A549 (cell line): ENCODE data around the gene TAT.

Experiments used
- JUN ChIP-seq, 2 experiments: fragments of >200 bp; sonication (Bioruptor Twin); formaldehyde crosslinking; IDR thresholded peaks; 2 replicates in 1 of 2; 3 replicates in 1 of 2; pipeline ENCODE4 v1.6.1; 2016 to 2017
- MAFK ChIP-seq: fragments of 450-650 bp; IDR thresholded peaks from 2 replicates; pipeline ENCODE4 v1.6.1; 2014; ENCODE audit not compliant: partially characterized antibody
- MYC ChIP-seq: IDR thresholded peaks from 2 replicates; pipeline ENCODE4 v1.6.1; 2012; ENCODE audit warnings: mild to moderate bottlenecking, inconsistent platforms, low read length, improper control_type of control experiment, borderline replicate concordance
- NPAS2 ChIP-seq: fragments of 250-450 bp; sonication (Bioruptor Pico); IDR thresholded peaks from 2 replicates; pipeline ENCODE4 v1.8.0; 2022; ENCODE audit warnings: mild to moderate bottlenecking, moderate library complexity, borderline replicate concordance
- NR3C1 ChIP-seq: fragments of >200 bp; sonication (Bioruptor Twin); formaldehyde crosslinking; IDR thresholded peaks from 3 replicates; pipeline ENCODE4 v1.6.1; 2017
- POLR2A ChIP-seq: IDR thresholded peaks from 2 replicates; pipeline ENCODE4 v1.6.1; 2012; ENCODE audit warnings: mild to moderate bottlenecking, low read length
- RAD21 ChIP-seq, 2 experiments: fragments of >200 bp in 1 of 2; sonication (Bioruptor Twin) in 1 of 2; formaldehyde crosslinking in 1 of 2; IDR thresholded peaks in 1 of 2; conservative IDR thresholded peaks in 1 of 2; 2 replicates in 1 of 2; 3 replicates in 1 of 2; pipeline ENCODE4 v1.6.1; 2012 to 2018; ENCODE audit warnings: inconsistent platforms in 1 of 2
- TF ChIP-seq, protein P1 (sequence below): fragments of >200 bp; sonication (Bioruptor Twin); formaldehyde crosslinking; IDR thresholded peaks from 3 replicates; pipeline ENCODE4 v1.5.1; 2016

DNA sequence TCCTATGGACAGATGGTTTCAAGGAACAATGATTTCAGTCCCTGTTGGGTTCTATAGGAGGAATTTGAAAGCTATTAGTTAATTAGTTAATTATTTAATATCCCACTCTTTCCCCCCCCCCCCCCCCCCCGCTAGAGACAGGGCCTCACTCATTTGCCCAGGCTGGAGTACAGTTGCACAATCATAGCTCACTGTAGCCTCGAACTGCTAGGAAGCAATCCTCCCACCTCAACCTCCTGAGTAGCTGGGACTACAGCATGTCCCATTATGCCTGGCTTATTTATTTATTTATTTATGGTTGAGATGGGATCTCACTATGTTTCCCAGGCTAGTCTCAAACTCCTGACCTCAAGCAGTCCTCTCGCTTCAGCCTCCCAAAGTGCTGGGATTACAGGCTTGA lies 15.0 kb upstream of the TAT start:
- TF ChIP-seq RAD21 (conservative IDR thresholded peaks at IDR 0.05 in 1 of 2, IDR thresholded peaks at IDR 0.05 in 1 of 2) (no peak), NPAS2 (CRISPR knock-in tag) (no peak), POLR2A (no peak), MYC (no peak), MAFK (no peak), JUN (IDR thresholded peaks at IDR 0.05) (no peak), NR3C1 (no peak)
- TF ChIP-seq, protein P1, sequence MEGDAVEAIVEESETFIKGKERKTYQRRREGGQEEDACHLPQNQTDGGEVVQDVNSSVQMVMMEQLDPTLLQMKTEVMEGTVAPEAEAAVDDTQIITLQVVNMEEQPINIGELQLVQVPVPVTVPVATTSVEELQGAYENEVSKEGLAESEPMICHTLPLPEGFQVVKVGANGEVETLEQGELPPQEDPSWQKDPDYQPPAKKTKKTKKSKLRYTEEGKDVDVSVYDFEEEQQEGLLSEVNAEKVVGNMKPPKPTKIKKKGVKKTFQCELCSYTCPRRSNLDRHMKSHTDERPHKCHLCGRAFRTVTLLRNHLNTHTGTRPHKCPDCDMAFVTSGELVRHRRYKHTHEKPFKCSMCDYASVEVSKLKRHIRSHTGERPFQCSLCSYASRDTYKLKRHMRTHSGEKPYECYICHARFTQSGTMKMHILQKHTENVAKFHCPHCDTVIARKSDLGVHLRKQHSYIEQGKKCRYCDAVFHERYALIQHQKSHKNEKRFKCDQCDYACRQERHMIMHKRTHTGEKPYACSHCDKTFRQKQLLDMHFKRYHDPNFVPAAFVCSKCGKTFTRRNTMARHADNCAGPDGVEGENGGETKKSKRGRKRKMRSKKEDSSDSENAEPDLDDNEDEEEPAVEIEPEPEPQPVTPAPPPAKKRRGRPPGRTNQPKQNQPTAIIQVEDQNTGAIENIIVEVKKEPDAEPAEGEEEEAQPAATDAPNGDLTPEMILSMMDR, result no peak
